Endometrium (tissue), 2 donors: ENCODE measurements around the gene ALDH1L1.
"Not testable (repeated sequence)": the region's sequence is repeated elsewhere in the genome, so short reads cannot be mapped to it uniquely, and the experiment has no call there.

Experiments used
- FAIRE-seq: peaks from 2 replicates; lab custom pipeline; 2012; peaks lifted over from hg19 to GRCh38; lab: Jason Lieb, UNC
- donor health status: control.
- donor health status: control.

ALDH1L1 gene

DNA sequence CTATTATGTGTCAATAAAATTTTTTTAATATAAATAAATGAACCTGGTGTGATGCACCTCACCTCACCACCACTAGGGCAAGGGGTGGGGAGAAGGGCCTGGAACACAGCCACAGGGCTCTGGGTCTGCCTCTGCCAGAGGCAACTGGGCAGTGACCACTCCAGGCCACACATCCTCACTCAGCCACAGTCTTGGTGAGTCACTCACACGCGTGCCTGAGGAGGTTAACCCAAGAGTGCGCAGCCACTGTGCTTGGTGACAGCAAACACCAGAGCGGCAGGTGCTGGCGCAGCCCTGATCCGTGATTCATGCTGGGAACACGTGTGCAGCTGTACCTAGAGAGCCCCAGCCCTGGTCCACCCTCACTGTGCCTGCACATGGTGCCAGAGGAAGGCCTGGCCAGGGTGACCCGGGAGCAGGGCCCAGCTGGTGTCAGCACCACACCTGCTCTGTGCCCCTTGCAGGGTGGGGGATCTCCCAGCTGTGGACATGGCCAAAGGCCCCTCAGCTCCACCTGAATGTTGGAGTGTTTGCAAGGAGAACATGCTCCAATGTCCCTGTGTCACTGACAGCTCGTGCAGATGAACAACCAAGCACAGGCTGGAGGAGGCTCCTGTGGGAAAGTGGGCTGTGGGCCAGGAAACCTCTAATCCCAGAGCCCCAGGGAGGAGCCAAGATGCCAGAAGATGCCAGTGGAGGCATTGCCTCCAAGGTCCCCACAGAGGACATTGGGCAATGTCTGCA lies 98.6 kb downstream of the ALDH1L1 start:
- no peak for FAIRE-seq

- no peak for FAIRE-seq
These were observed 99.4 kb downstream of the ALDH1L1 start for GRCh38 chr3:126080970-126081369.

- FAIRE-seq: no peak
These were observed 101.5 kb downstream of the ALDH1L1 start for GRCh38 chr3:126078866-126079265.

- no peak for FAIRE-seq
These were observed 102.6 kb downstream of the ALDH1L1 start for GRCh38 chr3:126077754-126078153.

DNA sequence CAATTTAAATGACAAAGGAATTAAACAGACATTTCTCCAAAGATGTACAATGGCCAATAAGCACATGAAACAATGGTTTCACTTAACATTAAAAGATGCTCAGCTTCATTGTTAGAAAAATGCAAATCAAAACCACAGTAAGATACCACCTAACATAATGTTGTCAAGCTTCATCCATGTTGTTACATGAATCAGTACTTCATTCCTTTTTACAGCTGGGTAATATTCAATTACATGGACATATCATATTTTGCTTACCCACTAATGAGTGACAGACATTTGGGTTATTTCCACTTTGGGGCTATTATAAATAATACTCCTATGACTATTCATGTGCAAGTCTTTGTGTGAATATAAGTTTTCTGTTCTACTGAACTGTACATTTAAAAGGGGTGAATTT lies 104.2 kb downstream of the ALDH1L1 start:
- FAIRE-seq: no peak

- no peak for FAIRE-seq
These were observed 110.2 kb downstream of the ALDH1L1 start for GRCh38 chr3:126070146-126070545.

DNA sequence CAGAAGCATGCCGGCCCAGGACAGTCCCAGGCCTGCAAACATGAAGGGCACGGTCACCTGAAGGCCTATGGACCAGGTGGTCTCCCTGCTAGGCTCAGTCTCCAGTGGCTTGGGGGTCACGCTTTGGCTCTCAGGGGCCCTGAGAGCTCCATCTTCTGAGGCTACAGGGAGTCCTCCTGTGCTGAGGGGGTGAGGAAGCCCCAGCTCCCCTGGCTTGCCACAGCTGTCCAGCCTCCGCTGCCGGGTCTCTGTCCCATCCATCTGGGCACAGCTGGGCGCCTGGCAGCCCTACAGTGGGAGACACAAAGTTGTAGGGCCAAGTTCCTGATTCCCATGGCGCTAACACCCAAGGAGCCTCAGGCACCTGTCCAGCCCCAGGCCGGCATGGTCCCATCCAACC lies 112.4 kb downstream of the ALDH1L1 start:
- FAIRE-seq: no peak

DNA sequence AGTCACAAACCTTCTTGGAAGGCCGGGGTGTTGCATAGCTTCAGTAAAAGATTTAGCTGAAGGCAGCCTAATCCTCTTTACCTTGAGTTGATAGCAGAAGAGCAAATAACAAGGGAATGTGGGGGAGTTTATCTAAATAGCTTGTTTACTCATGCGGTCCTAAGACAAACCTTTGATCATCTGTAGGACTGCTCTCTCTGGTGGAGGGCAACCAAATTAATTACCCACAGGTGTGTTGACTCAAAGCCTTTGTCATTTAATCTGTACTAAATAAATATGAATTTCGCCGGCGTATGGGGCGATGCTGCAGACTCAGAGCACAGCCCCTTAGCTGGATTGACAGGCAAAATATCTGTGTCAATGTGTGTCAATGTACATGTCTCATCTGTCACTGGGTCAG lies 113.7 kb downstream of the ALDH1L1 start:
- FAIRE-seq: not testable (repeated sequence)

GRCh38 chr3:126065876-126066275 lies 114.5 kb downstream of the ALDH1L1 start:
- FAIRE-seq: no peak

GRCh38 chr3:126064627-126065258 lies 115.6 kb downstream of the ALDH1L1 start:
- FAIRE-seq: no peak

DNA sequence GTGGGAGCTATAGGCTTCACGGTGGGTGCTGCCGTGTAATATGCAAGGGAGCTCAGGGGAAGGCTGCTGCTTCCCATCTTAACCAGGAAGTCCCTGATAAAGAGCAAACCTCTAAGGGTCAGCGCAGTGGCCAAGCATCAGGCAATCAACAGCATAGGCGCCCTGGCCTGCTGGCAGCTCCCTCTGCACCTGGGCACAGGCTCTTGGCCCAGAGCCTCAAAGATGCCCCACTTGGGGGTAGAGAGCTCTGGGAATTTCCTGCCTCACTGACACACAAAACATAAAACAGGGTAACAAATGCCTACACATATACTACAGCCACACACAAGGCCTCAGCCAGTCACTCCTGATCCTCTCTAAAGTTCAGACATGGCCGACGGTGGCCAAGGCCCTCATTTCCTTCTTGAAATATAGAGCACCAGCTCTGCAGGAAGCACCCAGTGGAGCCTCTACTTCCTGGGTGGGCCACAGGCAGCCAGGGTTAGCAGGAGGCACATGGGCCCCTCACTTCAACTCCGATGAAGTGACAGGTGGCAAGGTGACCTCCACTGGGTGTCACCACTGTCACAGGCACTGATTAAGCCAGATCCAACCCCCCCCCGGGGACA lies 116.9 kb downstream of the ALDH1L1 start:
- FAIRE-seq: no peak

DNA sequence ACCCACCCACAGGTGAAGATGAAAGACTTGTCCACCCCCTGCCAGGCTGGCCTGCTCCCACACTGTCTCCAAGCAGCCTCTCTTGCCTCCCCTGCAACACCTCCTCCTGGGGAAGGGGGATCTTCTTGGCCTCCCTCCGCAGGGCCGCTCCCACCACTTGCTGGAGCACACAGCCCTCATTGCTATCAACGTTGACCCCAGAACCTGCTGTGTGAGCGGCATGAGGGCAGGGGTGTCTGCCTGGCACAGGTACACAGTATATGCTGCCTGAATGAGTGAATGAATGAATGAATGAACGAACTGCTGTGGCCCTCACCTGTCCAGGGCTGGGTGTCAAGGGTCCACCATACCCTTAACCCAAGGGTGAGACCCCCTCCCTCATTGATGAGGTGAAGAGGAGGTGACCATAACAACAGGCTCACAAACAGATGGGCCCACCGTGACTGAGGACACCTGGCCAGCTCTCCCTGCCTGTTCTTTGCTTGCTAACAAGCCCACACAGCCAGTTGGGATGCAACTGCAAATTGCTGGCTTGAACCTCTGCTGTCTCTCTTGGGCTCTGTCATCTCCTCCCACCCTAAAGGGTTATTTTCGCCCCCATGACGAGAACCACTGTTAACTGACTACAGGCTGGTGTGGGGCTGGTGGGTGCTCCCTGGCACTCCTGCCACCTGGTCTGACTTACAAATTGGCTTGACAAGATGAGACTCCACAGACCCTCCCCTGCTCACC lies 118.9 kb downstream of the ALDH1L1 start:
- FAIRE-seq: no peak

DNA sequence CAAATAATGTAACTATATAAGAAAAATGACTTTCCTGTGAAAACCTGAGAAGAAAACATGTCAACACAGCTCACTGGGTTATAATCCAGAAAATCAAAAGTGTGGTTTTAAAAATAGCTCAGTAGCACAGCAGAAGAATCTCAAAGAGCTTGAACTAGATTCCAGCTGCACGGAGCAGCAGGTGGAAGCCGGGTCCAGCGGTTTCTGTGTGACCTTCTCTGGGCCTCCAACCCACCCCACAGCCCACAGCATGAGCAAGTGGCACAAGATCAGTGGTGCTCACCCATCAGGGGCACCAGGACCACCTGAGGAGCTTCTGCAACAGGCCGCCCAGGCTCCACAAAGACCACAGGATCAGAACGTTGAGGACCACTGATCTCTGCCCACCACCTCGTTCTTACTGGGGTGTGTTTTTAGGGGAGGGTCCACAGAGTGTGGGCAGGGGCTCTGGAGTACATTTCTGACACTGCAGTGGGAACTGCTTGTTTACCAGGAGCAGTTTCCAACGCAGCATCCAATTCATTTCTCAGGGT lies 119.7 kb downstream of the ALDH1L1 start:
- no peak for FAIRE-seq

- FAIRE-seq: no peak
These were observed 121.7 kb downstream of the ALDH1L1 start for GRCh38 chr3:126058666-126059065.

DNA sequence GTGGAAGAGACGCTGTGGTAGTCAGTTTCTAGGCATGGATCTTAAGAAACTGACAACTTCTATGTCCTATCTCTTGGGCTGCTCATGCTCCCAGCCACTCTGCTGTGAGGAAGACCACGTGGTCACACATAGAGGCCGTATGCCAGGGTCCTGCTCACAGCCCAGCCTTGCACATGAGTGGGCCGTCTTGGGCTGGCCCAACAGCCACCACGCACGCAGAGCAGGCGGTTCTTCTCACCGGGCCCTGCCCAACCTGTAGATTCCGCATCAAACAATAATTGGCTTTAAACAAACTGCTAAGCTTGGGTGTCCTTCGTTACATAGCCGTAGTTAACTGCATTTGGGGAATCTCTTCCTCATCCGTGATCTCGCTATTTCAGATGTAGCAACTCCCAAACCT lies 122.5 kb downstream of the ALDH1L1 start:
- no peak for FAIRE-seq

DNA sequence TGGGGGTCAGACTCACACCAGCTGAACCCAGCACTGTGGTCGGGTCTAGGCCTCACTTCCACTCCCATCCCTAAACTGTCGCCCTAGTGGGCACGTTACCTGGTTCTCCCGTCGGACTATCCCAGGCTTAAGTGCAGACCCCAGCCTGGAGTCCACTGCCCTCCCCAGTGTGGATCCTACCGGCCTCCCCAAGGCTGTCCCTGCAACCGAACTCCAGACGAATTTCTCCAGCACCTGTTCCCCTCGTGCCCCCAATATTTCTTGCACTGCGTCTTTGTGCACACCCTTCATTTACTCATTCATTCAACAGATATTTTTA lies 122.9 kb downstream of the ALDH1L1 start:
- no peak for FAIRE-seq

- no peak for FAIRE-seq
These were observed 123.5 kb downstream of the ALDH1L1 start for GRCh38 chr3:126056681-126057500.

- FAIRE-seq: no peak
These were observed 124.3 kb downstream of the ALDH1L1 start for GRCh38 chr3:126056088-126056487.

GRCh38 chr3:126054870-126055269 lies 125.5 kb downstream of the ALDH1L1 start:
- FAIRE-seq: no peak

- no peak for FAIRE-seq
These were observed 126.3 kb downstream of the ALDH1L1 start for GRCh38 chr3:126053949-126054569.
